Stimulated activated CD4-positive, alpha-beta T cell treated with anti-CD3 and anti-CD28 coated beads, Interleukin-4, amount 100 ng/mL, for 48 hours (primary cell): ENCODE data around the gene COL6A6.
"Not testable (repeated sequence)": the region's sequence is repeated elsewhere in the genome, so short reads cannot be mapped to it uniquely, and the experiment has no call there.

Experiments
- DNase-seq, 2 donors: peaks; one replicate each; pipeline ENCODE4 v3.0.0-alpha.2; 2020; ENCODE audit warnings: low read depth in 2 of 2

Gene COL6A6

DNA sequence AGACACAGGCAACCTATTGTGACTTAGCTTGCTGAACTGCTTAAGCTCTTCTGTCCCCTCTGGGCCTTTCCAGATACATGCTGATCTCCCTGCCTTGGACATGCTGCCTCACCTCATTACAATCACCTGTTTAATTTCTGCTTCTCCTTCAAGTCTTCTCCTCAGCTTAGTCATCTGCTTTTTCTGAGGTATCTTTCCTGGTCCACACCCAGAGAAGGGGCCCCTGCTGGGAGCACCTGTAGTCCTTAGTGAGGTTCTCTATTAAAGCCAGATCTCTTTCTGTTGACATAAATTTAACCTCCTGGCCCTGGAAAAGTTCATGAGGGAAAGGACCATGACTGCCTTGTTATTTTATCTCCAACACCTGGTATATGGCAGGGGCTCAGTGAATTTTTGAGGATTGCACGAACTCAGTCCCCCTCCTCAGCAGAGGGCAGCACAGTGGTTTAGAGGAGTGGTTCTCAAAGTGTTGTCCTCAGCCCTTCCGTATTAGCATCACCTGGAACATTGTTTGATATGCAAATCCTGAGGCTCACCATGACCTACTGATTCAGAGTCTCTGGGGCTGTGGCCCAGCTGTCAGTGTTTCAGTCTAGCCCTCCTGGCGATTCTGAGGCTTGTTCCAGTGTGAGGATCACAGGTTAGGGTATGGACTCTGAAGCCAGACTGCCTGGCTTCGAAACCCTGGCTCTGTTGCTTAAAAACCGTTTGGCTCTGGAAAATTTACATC lies 12.7 kb downstream of the COL6A6 start:
- DNase-seq: no peak

DNA sequence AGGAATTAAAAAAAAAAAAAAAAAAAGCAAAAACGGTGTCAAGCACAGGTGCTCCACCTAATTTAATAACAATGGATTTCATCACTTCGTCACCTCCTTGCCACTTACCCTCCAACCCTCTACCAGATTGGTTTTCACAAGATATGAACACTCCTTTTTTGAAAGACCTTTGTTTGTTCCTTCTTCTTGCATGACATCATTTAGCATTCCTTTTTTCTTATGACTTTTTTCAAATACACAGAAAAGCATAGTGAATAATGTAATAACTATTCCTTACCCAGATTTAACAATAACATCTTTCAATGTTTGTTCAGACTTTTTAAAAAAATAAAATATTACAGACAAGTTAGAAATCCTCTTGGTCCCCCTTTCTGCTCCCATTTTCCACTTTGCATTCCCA lies 16.3 kb downstream of the COL6A6 start:
- DNase-seq: no peak

DNA sequence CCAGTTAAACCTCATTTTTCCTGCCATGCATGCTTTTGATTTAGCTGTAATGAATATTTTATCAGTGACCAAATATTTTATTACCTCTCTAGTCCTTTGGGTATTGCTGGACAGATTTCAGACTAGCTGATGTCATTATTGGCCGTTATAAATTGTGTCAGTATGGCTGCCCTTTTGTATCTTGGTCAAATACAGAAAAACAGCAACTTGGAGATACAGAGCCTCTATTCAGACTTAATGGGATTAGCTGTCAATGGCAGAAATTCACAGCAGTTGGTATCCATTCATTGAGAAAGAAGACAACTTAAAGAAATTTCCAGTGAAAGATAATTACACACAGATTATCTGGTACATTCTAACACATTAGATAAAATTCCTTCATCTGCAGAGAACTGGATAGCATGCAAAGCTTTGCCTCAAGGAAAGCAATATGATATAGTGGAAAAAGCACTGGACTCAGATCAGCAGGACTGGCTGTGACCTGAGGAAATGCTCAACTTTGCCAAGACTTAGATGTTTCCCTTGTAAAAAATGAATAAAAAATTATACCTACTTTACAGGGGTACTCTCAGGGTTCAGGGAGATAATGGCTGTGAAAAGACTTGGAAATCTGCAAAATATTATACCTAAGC lies 20.8 kb downstream of the COL6A6 start:
- no peak for DNase-seq

DNA sequence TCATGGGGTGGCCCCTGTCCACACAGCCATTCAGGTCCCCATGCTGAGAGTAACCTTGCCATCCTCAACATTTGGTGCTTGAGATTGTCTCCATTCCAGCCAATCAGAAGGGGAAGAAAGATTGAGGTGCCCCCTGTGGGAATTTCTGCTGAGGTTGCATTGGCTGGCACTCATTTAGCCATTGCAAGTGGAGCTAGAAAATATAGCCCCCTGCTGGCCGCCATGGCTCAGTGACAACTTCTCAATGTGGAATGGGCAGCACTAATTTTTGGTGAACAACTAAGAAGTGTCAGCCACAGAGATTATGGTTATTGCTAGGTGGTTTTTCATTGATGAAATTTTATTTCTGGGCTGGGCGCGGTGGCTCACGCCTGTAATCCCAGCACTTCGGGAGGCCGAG lies 22.0 kb downstream of the COL6A6 start:
- DNase-seq: peak; percentile 11 to 18

DNA sequence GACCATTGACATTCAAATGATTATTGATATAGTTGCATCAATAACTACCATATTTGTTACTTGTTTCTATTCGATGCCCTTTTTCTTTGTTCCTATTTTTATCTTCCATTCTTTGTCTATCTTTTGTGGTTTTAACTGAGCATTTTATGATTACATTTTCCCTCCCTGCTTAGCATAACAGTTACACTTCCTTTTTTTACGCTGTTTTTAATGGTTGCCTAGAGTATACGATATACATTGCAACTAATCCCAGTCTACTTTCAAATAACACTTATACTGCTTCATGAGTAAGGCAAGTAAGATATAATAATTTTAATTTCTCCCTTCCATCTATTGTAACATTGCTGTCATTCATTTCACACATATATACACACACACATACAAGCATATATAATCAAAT lies 26.3 kb downstream of the COL6A6 start:
- no peak for DNase-seq

DNA sequence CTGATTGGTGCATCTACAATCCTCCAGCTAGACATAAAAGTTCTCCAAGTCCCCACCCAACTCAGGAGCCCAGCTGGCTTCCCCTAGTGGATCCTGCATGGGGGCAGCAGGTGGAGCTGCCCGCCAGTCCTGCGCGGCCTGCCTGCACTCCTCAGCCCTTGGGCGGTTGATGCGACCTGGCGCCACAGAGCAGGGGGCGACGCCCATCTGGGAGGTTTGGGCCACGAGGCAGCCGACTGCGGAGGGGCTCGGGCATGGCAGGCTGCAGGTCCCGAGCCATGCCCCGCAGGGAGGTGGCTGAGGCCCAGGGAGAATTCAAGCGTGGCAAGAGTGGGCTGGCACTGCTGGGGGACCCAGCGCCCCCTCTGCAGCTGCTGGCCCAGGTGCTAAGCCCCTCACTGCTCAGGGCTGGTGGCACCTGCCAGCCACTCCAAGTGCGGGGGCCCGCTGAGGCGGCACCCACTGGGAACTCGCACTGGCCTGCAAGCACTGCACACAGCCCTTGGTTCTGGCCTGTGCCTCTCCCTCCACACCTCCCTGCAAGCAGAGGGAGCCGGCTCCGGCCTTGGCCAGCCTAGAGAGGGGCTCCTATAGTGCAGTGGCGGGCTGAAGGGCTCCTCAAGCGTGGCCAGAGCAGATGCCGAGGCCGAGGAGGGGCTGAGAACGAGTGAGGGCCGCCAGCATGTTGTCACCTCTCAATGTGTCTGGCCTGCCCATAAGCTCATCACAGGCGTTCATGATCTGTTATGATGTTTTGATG lies 30.1 kb downstream of the COL6A6 start:
- DNase-seq: no peak

DNA sequence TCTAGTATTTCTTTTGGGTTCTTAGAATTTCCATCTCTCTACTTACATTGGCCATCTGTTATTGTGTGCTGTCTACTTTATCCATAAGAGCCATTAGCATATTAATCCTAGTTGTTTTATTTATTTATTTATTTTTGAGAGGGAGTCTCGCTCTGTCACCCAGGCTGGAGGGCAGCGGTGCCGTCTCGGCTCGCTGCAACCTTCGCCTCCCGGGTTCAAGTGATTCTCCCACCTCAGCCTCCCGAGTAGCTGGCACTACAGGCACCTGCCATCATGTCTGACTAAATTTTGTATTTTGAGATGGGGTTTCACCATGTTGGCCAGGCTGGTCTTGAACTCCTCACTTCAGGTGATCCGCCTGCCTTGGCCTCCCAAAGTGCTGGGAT lies 30.7 kb downstream of the COL6A6 start:
- DNase-seq: not testable (repeated sequence)

DNA sequence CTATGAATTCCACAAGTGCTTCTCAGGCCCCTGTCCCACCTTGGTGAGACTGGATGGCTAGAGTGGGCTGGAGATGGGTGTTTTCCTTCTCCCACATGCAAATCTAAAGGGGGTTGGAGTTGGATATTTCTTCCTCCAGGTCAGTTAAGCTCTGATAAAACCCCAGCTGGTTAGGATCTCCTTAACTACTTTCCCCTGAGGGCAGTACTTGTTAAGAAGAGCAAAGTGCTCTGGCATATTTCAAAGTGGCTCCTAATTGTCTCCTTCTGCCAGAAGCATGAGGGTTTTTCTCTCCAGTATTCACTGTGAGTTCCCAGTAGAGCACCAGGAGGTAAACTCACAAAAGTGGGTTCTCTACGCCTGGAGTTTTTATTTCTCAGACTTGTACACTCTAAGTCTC lies 31.4 kb downstream of the COL6A6 start:
- DNase-seq: no peak

DNA sequence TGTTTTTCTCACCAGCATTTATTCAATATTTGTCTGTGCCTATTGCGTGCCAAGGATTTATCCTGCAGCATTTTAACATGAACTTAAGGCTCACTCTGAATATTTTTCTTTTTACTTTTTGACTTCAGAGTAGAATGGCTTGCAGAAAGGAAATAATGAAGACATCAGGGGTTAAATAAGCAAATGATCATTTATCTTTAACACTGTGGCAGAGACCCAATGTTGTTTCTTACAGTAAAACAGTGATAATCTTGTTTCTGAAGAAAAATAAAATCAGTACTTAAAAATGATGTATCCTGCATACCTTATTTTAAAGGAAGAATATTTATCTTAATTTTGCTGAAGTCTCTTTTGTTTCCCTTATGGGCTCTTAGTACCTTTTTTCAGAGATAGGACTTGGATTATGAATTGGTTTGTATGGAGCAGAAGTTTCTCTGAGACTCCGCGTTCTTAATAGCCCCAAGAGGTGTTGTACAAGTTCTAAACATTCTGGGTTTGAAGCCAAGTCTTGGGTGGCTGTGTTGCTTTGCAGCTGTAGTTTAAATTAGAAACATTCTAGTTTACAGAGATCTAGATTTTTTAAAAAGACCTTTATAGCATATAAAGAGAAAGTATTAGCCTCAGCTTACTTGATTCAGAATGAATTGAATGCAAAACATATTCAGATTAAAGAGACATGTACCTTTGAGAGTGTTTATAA lies 40.5 kb downstream of the COL6A6 start:
- DNase-seq: no peak

DNA sequence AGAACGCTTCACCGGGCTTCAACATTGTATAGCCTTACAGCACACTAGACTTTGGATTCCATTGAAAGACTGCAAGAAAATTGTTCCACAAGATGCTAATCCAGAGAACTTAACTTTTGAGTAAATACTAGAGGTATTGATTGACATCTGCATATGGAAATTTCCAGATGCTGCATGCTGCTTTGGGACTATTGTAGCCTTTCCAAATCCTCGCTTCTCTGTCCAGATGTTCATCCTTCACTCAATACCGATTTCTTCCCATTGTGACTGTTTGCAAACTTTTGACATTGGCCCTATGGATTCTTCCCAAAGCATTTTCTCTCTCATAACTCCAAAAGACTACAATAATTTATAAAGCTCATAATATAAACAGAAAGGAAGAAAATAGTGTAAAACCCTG lies 41.4 kb downstream of the COL6A6 start:
- no peak for DNase-seq

DNA sequence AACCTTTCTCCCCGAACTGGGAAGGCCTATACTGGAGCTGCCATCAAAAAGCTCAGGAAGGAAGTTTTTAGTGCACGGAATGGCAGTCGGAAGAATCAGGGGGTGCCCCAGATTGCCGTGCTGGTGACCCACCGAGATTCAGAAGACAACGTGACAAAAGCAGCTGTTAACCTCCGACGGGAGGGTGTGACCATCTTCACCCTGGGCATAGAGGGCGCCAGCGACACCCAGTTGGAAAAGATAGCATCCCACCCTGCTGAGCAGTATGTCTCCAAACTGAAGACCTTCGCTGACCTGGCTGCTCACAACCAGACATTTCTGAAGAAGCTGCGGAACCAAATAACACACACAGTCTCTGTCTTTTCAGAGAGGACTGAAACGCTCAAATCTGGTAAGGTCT lies 48.2 kb downstream of the COL6A6 start:
- no peak for DNase-seq
